AG04449 (cell line): Measurements from ENCODE around the gene ABCC3.

Source experiments
- CTCF ChIA-PET: fragments of 350-600 bp; formaldehyde crosslinking; extraction: SDS; loops from one replicate; lab custom pipeline; 2021; ENCODE audit warnings: antibody characterized with exemption; lab: Yijun Ruan, JAX
- POLR2A ChIA-PET: fragments of 400-600, 350-600 bp; formaldehyde crosslinking; extraction: SDS; loops from one replicate; lab custom pipeline; 2020; ENCODE audit warnings: antibody characterized with exemption, inconsistent platforms; lab: Yijun Ruan, JAX
- DNase-seq: peaks from one replicate; pipeline ENCODE4 v3.0.0-alpha.2; 2010; ENCODE audit warnings: low read depth, low spot score
- H3K4me3 ChIP-seq: 2 replicates; pipeline ENCODE4 v1.5.1; 2011; ENCODE audit warnings: low read depth, mild to moderate bottlenecking, control low read depth, low read length
- CTCF ChIP-seq: IDR thresholded peaks from one replicate; pipeline ENCODE4 v1.5.1; 2011; ENCODE audit warnings: mild to moderate bottlenecking, moderate library complexity, low read length, control low read depth, inconsistent platforms; ENCODE audit not compliant: insufficient read depth; ENCODE audit errors: missing control alignments

The ABCC3 gene

GRCh38 chr17:50638606-50638965 lies 3.9 kb downstream of the ABCC3 start:
- no peak for TF ChIP-seq CTCF
- no peak for DNase-seq
- POLR2A ChIA-PET: interaction anchor here (0.9 to 1.8 kb wide), 9 partner anchors 10 to 227 kb away, joined by 3 to 20 read pairs (median 4); partner anchors contain the start of genes ANKRD40 and TOB1
- H3K4me3 ChIP-seq: no peak overlapping the region
- CTCF ChIA-PET: interaction anchor here (0.5 to 10.4 kb wide), 8 partner anchors 10 to 88 kb away, joined by 3 to 166 read pairs (median 16); no protein-coding TSS in a partner anchor

- ChIA-PET POLR2A (interaction anchor here (0.6 to 1.8 kb wide), 11 partner anchors 9 to 227 kb away, joined by 3 to 20 read pairs (median 4); partner anchors contain the start of genes ANKRD40 and TOB1), CTCF (interaction anchor here (0.5 to 10.4 kb wide), 9 partner anchors 9 to 157 kb away, joined by 3 to 166 read pairs (median 8); no protein-coding TSS in a partner anchor)
- no peak for TF ChIP-seq CTCF
- DNase-seq: peak; percentile 87
- H3K4me3 ChIP-seq: no peak overlapping the region
These were observed 4.5 kb downstream of the ABCC3 start for GRCh38 chr17:50638966-50639713.

- H3K4me3 ChIP-seq: no peak overlapping the region
- TF ChIP-seq CTCF: no peak
- CTCF ChIA-PET: interaction anchor here (0.9 to 10.4 kb wide), 15 partner anchors 8 to 161 kb away, joined by 3 to 166 read pairs (median 4); no protein-coding TSS in a partner anchor
- DNase-seq: no peak
- POLR2A ChIA-PET: no interaction called here
These were observed 6.1 kb downstream of the ABCC3 start for GRCh38 chr17:50640686-50641351.

GRCh38 chr17:50641357-50641756 lies 6.7 kb downstream of the ABCC3 start:
- no peak overlapping the region for H3K4me3 ChIP-seq
- ChIA-PET CTCF (interaction anchor here (0.9 to 10.4 kb wide), 11 partner anchors 8 to 92 kb away, joined by 3 to 166 read pairs (median 4); no protein-coding TSS in a partner anchor), POLR2A (no interaction called here)
- DNase-seq: no peak
- no peak for TF ChIP-seq CTCF

- H3K4me3 ChIP-seq: no peak overlapping the region
- ChIA-PET POLR2A (no interaction called here), CTCF (interaction anchor here (1.5 to 10.4 kb wide), 4 partner anchors 16 to 55 kb away, joined by 6 to 166 read pairs (median 6); no protein-coding TSS in a partner anchor)
- no peak for DNase-seq
- no peak for TF ChIP-seq CTCF
These were observed 7.5 kb downstream of the ABCC3 start for GRCh38 chr17:50642071-50642721.
